22Rv1 (cell line): ENCODE measurements around the gene GRIK5.

Experiments used
- ZFX ChIP-seq: fragments of 450-650 bp; IDR thresholded peaks from 2 replicates; pipeline ENCODE4 v1.6.1; 2017; ENCODE audit warnings: antibody characterized with exemption, borderline replicate concordance
- TF ChIP-seq, protein P1 (sequence below): fragments of 450-650 bp; IDR thresholded peaks from 2 replicates; pipeline ENCODE4 v1.5.1; 2017; ENCODE audit warnings: mild to moderate bottlenecking

DNA sequence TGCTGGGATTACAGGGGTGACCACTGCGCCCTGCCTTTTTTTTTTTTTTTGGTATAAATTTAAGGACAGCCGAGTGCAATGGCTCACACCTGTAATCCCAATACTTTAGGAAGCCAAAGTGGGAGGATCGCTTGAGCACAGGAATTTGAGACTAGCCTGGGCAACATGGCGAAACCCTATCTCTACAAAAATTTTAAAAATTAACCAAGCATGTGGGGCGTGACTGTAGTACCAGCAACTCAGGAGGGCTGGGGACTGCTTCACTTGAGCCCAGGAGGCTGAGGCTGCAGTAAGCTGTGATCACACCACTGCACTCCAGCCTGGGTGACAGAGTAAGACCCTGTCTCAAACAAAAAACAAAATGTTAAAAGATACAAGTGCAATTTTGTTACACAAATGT, 27.5 kb upstream of the GRIK5 start:
- TF ChIP-seq, protein P1, sequence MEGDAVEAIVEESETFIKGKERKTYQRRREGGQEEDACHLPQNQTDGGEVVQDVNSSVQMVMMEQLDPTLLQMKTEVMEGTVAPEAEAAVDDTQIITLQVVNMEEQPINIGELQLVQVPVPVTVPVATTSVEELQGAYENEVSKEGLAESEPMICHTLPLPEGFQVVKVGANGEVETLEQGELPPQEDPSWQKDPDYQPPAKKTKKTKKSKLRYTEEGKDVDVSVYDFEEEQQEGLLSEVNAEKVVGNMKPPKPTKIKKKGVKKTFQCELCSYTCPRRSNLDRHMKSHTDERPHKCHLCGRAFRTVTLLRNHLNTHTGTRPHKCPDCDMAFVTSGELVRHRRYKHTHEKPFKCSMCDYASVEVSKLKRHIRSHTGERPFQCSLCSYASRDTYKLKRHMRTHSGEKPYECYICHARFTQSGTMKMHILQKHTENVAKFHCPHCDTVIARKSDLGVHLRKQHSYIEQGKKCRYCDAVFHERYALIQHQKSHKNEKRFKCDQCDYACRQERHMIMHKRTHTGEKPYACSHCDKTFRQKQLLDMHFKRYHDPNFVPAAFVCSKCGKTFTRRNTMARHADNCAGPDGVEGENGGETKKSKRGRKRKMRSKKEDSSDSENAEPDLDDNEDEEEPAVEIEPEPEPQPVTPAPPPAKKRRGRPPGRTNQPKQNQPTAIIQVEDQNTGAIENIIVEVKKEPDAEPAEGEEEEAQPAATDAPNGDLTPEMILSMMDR = no peak
- TF ChIP-seq ZFX = no peak
